Measurements from ENCODE around the gene CTNNB1. TPM values are rescaled to one million over a fixed set of nuclear protein-coding genes. Genes with fewer than 3 reads are reported as not detected.

The CTNNB1 gene
- total and polyA plus RNA-seq, 9 donors = 169 to 495 (median 404) TPM

- H3K4me1 ChIP-seq (ENCODE audit: insufficient read depth) = no peaks in the 10 kb centered on the region
- TF ChIP-seq CTCF (IDR thresholded peaks at IDR 0.05) (no peak), POLR2A (IDR thresholded peaks at IDR 0.05) (no peak), EP300 (IDR thresholded peaks at IDR 0.05) (no peak)
- H3K36me3 ChIP-seq = no peaks in the 10 kb centered on the region
- 93 to 100% (median 100%) methylated on average over 1 of the region's 1 CpG for WGBS, 3 donors
- intact Hi-C loops (cut with DNase I) = no loop called here
- no peaks in the 10 kb centered on the region for H3K9me3 ChIP-seq
- DNase-seq = no peak
- H3K27me3 ChIP-seq = no peaks in the 10 kb centered on the region
- no peak overlapping the region for H3K27ac ChIP-seq
- H3K4me3 ChIP-seq = no peak overlapping the region
These were observed 52.3 kb downstream of the CTNNB1 start for GRCh38 chr3:41251593-41251992.

GRCh38 chr3:41258239-41258800 lies 59.0 kb downstream of the CTNNB1 start:
- no peaks in the 10 kb centered on the region for H3K36me3 ChIP-seq
- no peak overlapping the region for H3K27ac ChIP-seq
- H3K27me3 ChIP-seq = no peaks in the 10 kb centered on the region
- intact Hi-C loops (cut with DNase I) = no loop called here
- H3K4me1 ChIP-seq (ENCODE audit: insufficient read depth) = no peaks in the 10 kb centered on the region
- no peak overlapping the region for H3K4me3 ChIP-seq
- no peak for TF ChIP-seq EP300 (IDR thresholded peaks at IDR 0.05)
- TF ChIP-seq POLR2A (IDR thresholded peaks at IDR 0.05) = no peak
- TF ChIP-seq CTCF (IDR thresholded peaks at IDR 0.05) = no peak
- no peaks in the 10 kb centered on the region for H3K9me3 ChIP-seq
- 36 to 52% (median 47%) methylated on average over 4 of the region's 4 CpGs for WGBS, 3 donors
- DNase-seq = no peak

- no peak for DNase-seq
- H3K27me3 ChIP-seq = no peaks in the 10 kb centered on the region
- no peaks in the 10 kb centered on the region for H3K36me3 ChIP-seq
- no peaks in the 10 kb centered on the region for H3K4me1 ChIP-seq (ENCODE audit: insufficient read depth)
- no peaks in the 10 kb centered on the region for H3K9me3 ChIP-seq
- intact Hi-C loops (cut with DNase I) = no loop called here
- TF ChIP-seq POLR2A (IDR thresholded peaks at IDR 0.05) (no peak), EP300 (IDR thresholded peaks at IDR 0.05) (no peak), CTCF (IDR thresholded peaks at IDR 0.05) (no peak)
- H3K4me3 ChIP-seq = no peak overlapping the region
- 64 to 67% (median 66%) methylated on average over 1 of the region's 1 CpG for WGBS, 3 donors
- H3K27ac ChIP-seq = no peak overlapping the region
These were observed 60.3 kb downstream of the CTNNB1 start for GRCh38 chr3:41259449-41260062.

- no peaks in the 10 kb centered on the region for H3K27me3 ChIP-seq
- H3K36me3 ChIP-seq = no peaks in the 10 kb centered on the region
These were observed 60.8 kb downstream of the CTNNB1 start for GRCh38 chr3:41260063-41260450.

More at GRCh38 chr3:41260063-41260450, 60.8 kb downstream of the CTNNB1 start:
- no peak overlapping the region for H3K27ac ChIP-seq
- WGBS, 3 donors = 89 to 95% (median 93%) methylated on average over 3 of the region's 3 CpGs
- H3K4me3 ChIP-seq = no peak overlapping the region
- TF ChIP-seq CTCF (IDR thresholded peaks at IDR 0.05) = no peak
- H3K9me3 ChIP-seq = no peaks in the 10 kb centered on the region
- H3K4me1 ChIP-seq (ENCODE audit: insufficient read depth) = no peaks in the 10 kb centered on the region
- intact Hi-C loops (cut with DNase I) = no loop called here
- DNase-seq = no peak

Data from ovary (tissue), 9 donors.